HCT116 (cell line): ENCODE data around the gene RHBDD1.

ENCODE experiments used
- CTCF ChIP-seq, 3 experiments: fragments of 200-600 bp in 1 of 3; sonication (generic) in 1 of 3; IDR thresholded peaks in 2 of 3; conservative IDR thresholded peaks in 1 of 3; 2 replicates each; pipeline ENCODE4 v1.5.1; 2012 to 2017; ENCODE audit warnings: low read depth in 2 of 3, low read length in 2 of 3, antibody characterized with exemption in 1 of 3, borderline replicate concordance in 1 of 3, control low read depth in 1 of 3, mild to moderate bottlenecking in 1 of 3, mixed read lengths in 1 of 3, mixed run types in 1 of 3, moderate library complexity in 1 of 3; ENCODE audit not compliant: insufficient read depth in 1 of 3
- MAX ChIP-seq: IDR thresholded peaks from 2 replicates; pipeline ENCODE4 v1.6.1; 2012

GRCh38 chr2:226909836-226910235 is 74.0 kb downstream of the RHBDD1 start:
- no peak for TF ChIP-seq CTCF (IDR thresholded peaks at IDR 0.05 in 2 of 3, conservative IDR thresholded peaks at IDR 0.05 in 1 of 3; ENCODE audit: borderline replicate concordance in 1 of 3, insufficient read depth in 1 of 3, low read depth in 2 of 3, low read length in 2 of 3)
- no peak for TF ChIP-seq MAX
